Middle frontal gyrus (tissue), 1 donor: ENCODE data around the gene SAXO2.
"Not testable (repeated sequence)": the region's sequence is repeated elsewhere in the genome, so short reads cannot be mapped to it uniquely, and the experiment has no call there.

Experiments
- DNase-seq: peaks from one replicate; pipeline ENCODE4 v3.0.0-alpha.2; 2015; ENCODE audit warnings: low spot score; ENCODE audit errors: extremely low spot score

SAXO2 gene

GRCh38 chr15:82286475-82286874, 23.9 kb downstream of the SAXO2 start:
- not testable (repeated sequence) for DNase-seq

GRCh38 chr15:82288202-82288601, 25.6 kb downstream of the SAXO2 start:
- DNase-seq = not testable (repeated sequence)

DNA sequence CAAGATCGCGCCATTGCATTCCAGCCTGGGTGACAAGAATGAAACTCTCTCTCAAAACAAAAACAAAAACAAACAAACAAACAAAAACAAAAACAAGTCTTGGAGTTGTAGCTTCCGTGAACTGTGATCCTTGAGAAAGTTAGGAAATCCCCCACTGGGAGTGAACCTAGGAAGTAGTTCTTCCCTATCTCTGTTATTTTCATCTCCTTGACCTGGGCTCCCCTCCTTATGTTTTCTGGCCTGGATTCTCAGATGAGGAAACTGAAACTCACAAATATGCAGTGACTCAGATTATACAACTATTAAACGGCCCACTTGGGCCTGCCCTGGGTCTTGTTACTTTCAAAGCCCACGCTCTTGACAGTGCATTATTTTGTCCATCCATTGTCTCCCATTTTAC, 29.7 kb downstream of the SAXO2 start:
- no peak for DNase-seq

GRCh38 chr15:82294061-82294690, 31.6 kb downstream of the SAXO2 start:
- no peak for DNase-seq

DNA sequence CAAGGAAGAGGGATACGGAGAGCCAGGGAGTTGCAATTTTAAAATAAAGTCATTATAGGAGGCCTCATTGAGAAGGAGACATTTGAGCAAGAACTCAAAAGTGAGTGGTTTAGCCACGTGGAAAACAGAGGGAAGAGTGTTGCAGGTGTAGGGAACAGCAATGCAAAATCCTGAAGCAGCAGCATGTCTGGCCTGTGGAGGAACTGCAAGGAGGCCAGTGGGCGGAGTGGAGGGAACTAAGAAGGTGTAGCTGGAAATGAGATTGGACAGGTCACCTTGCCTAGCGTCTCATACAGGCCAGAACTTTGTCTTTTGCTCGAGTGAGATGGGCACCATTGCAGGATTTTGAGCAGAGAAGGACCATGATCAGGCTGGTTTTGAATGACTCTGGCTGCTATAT, 34.9 kb downstream of the SAXO2 start:
- DNase-seq = no peak

DNA sequence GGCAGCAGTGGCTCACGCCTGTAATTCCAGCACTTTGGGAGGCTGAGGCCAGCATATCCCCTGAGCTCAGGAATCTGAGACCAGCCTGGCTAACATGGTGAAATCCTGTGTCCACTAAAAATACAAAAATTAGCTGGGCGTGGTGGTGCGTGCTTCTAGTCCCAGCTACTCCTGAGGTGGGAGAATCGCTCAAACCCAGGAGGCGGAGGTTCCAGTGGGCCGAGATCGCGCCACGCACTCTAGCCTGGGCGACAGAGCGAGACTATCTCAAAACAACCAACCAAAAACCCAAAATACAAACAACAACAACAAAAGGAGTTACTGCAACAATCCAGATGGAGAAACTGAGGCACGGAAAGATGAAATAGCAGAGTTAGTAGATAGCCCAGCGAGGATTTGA, 35.4 kb downstream of the SAXO2 start:
- DNase-seq = no peak

- DNase-seq = no peak
These were observed 35.9 kb downstream of the SAXO2 start for GRCh38 chr15:82298520-82298919.

- DNase-seq = not testable (repeated sequence)
These were observed 36.9 kb downstream of the SAXO2 start for GRCh38 chr15:82299511-82299914.

DNA sequence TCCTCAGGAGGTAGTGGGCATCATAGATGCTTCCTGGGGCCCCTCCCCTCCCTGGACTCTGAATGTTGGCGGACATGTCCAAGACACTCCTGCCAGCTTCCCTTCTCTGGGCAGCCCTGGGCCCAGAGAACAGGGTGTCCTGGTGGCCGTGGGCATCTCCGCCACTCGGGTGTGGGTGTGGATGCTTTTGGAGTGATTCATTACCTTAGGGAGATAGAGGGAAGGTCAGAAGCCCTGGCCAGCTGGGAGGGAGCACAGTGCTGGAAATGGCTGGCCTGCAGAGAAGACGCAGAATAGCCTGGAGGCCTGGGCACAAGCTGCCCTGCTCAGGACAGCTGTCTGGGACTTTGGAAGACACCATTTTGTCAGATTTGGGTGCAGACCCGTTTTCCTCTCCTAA, 37.7 kb downstream of the SAXO2 start:
- not testable (repeated sequence) for DNase-seq

GRCh38 chr15:82300883-82301282, 38.3 kb downstream of the SAXO2 start:
- no peak for DNase-seq

- DNase-seq = no peak
These were observed 38.8 kb downstream of the SAXO2 start for GRCh38 chr15:82301296-82302016.

GRCh38 chr15:82303956-82304777, 41.5 kb downstream of the SAXO2 start:
- no peak for DNase-seq

- DNase-seq = no peak
These were observed 42.1 kb downstream of the SAXO2 start for GRCh38 chr15:82304778-82305090.

DNA sequence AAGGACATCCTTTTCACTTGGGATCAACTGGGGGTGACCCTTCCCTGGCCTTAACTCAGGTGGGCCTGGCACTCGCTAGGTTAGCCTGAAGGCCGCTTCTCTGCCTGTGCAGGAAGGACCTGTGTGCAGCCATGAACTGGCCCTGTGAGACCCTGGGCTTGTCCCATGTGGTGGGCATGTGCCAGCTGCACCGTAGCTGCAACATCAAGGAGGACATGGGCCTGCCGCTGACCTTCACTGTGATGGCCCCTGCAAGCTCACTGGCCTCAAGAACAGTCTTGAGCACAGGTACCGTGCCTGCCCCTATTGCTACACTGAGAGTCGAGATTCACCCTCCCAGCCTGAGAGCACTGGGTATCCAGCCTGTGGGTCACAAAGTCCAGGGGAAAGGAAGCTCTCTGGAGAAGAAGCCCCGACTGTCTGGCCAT, 43.0 kb downstream of the SAXO2 start:
- DNase-seq = no peak

GRCh38 chr15:82306791-82307713, 44.4 kb downstream of the SAXO2 start:
- DNase-seq = no peak

DNA sequence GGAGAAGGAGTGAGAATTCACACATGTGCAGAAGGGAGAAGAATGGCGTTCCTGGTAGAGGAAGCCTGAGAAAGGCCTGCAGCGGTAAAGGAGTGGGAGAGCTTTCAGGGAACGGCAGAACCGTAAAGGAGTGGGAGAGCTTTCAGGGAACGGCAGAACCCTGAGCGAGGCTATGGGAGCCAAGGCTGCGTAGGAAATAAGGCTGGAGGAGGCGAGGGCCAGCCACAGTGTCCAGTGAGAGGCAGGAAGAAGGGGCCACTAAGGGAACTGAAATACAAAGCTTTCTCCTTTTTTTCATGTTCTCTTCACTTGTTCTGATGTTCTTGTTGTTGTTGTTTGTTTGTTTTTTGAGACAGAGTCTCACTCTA, 45.1 kb downstream of the SAXO2 start:
- no peak for DNase-seq

DNA sequence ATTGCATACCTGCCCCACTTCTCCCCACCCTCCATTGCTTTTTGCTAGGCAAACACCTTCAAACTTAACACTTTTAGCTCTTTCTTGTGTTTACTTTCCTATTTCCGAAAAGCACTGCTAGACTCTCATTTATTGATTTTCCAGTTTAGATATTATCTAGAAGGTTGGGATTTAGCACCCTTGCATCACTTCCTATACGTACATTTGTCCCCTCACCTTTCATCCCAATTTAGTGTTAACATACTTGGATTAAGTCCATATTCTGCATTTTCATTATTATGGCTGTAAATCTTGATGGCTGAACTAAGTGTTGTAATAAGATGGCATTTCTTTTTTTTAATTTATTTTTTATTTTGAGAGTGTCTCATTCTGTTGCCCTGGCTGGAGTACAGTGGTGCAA, 47.2 kb downstream of the SAXO2 start:
- DNase-seq = no peak

- DNase-seq = not testable (repeated sequence)
These were observed 48.7 kb downstream of the SAXO2 start for GRCh38 chr15:82311321-82311720.

GRCh38 chr15:82312586-82313349, 50.1 kb downstream of the SAXO2 start:
- DNase-seq = no peak

- no peak for DNase-seq
These were observed 50.8 kb downstream of the SAXO2 start for GRCh38 chr15:82313446-82313845.
